IPS DF 19.7 (cell line): ENCODE results near the gene GRHL3.

Source experiments
- DNase-seq: peaks from one replicate; pipeline ENCODE4 v3.0.0-alpha.2; 2013; ENCODE audit warnings: low read depth, low spot score

The GRHL3 gene

GRCh38 chr1:24373044-24373443 lies 53.9 kb downstream of the GRHL3 start:
- DNase-seq, result no peak

- no peak for DNase-seq
Measured at GRCh38 chr1:24373710-24374109, 54.6 kb downstream of the GRHL3 start.

GRCh38 chr1:24374891-24375786 lies 56.0 kb downstream of the GRHL3 start:
- DNase-seq, result no peak

GRCh38 chr1:24379733-24380315 lies 60.7 kb downstream of the GRHL3 start:
- DNase-seq, result no peak

GRCh38 chr1:24380508-24380907 lies 61.4 kb downstream of the GRHL3 start:
- no peak for DNase-seq

- DNase-seq, result no peak
Measured at GRCh38 chr1:24381256-24381655, 62.1 kb downstream of the GRHL3 start.

- no peak for DNase-seq
Measured at GRCh38 chr1:24382165-24382577, 63.0 kb downstream of the GRHL3 start.

- DNase-seq, result no peak
Measured at GRCh38 chr1:24383381-24383940, 64.3 kb downstream of the GRHL3 start.

- DNase-seq, result no peak
Measured at GRCh38 chr1:24384251-24385090, 65.3 kb downstream of the GRHL3 start.

- DNase-seq, result no peak
Measured at GRCh38 chr1:24385160-24385940, 66.2 kb downstream of the GRHL3 start.

GRCh38 chr1:24386241-24386640 lies 67.1 kb downstream of the GRHL3 start:
- DNase-seq, result no peak

GRCh38 chr1:24386931-24387330 lies 67.8 kb downstream of the GRHL3 start:
- no peak for DNase-seq

GRCh38 chr1:24387636-24388175 lies 68.5 kb downstream of the GRHL3 start:
- no peak for DNase-seq

- DNase-seq, result no peak
Measured at GRCh38 chr1:24388331-24388885, 69.3 kb downstream of the GRHL3 start.

- no peak for DNase-seq
Measured at GRCh38 chr1:24389231-24389678, 70.1 kb downstream of the GRHL3 start.

GRCh38 chr1:24390924-24391782 lies 72.0 kb downstream of the GRHL3 start:
- no peak for DNase-seq

- DNase-seq, result no peak
Measured at GRCh38 chr1:24391882-24392603, 72.9 kb downstream of the GRHL3 start.

- no peak for DNase-seq
Measured at GRCh38 chr1:24392604-24392946, 73.4 kb downstream of the GRHL3 start.
